Thoracic aorta (tissue), 2 donors: Measurements from ENCODE around the gene SPATS2L. TPM values are rescaled to one million over a fixed set of nuclear protein-coding genes. Genes with fewer than 3 reads are reported as not detected.
A peak's percentile ranks its signal among the peaks of the same experiment; 100 is the strongest.

Experiments
- ATAC-seq: fragments of 150-250 bp; one replicate; pipeline ENCODE4 v1.8.0; 2017; ENCODE audit warnings: low read depth; ENCODE audit not compliant: insufficient number of reproducible peaks, low FRiP score
- DNase-seq: peaks from one replicate; pipeline ENCODE4 v3.0.0-alpha.2; 2020; ENCODE audit warnings: low spot score
- H3K27ac ChIP-seq, 2 donors: fragments of 200-600 bp; sonication (generic); 1 replicate in 1 of 2; 2 replicates in 1 of 2; pipeline ENCODE4 v1.5.1; 2016; ENCODE audit warnings: mild to moderate bottlenecking in 2 of 2, moderate library complexity in 2 of 2
- H3K27me3 ChIP-seq: fragments of 200-600 bp; sonication (generic); replicated peaks from 2 replicates; pipeline ENCODE4 v1.6.0; 2016; ENCODE audit warnings: mild to moderate bottlenecking; ENCODE audit not compliant: insufficient read depth
- H3K36me3 ChIP-seq: fragments of 200-600 bp; sonication (generic); one replicate; pipeline ENCODE4 v1.5.1; 2016
- H3K4me1 ChIP-seq, 2 donors: fragments of 200-600 bp; sonication (generic); 1 replicate in 1 of 2; 2 replicates in 1 of 2; pipeline versions ENCODE4 v1.5.1 to v1.6.0; 2016; ENCODE audit warnings: low read depth in 2 of 2, mild to moderate bottlenecking in 1 of 2; ENCODE audit not compliant: control insufficient read depth in 1 of 2
- H3K4me3 ChIP-seq: fragments of 200-600 bp; sonication (generic); 2 replicates; pipeline ENCODE4 v1.5.1; 2016; ENCODE audit warnings: mild to moderate bottlenecking
- H3K9me3 ChIP-seq: fragments of 200-600 bp; sonication (generic); 2 replicates; pipeline ENCODE4 v1.5.1; 2016
- CTCF ChIP-seq: fragments of 200-600 bp; sonication (generic); IDR thresholded peaks from one replicate; pipeline ENCODE4 v1.5.1; 2019; ENCODE audit warnings: antibody characterized with exemption
- total RNA-seq, 2 donors: library from RNA; depleted of rRNA; stranded (reverse); fragments of >200 nt; gene quantifications; one replicate each; pipeline versions ENCODE4 v1.1.0 to v1.2.3, GENCODE V29; 2016

The SPATS2L gene
- total RNA-seq, 2 donors from 2014 or later: 47.7 to 90.3 TPM

GRCh38 chr2:200397785-200398184 lies 91.3 kb downstream of the SPATS2L start:
- ATAC-seq (no peak), DNase-seq (no peak)
- no peaks in the 10 kb centered on the region for H3K4me1 ChIP-seq
- H3K4me3 ChIP-seq: no peak overlapping the region
- no peaks in the 10 kb centered on the region for H3K36me3 ChIP-seq
- H3K27ac ChIP-seq: no peak overlapping the region
- H3K27me3 ChIP-seq: no peaks in the 10 kb centered on the region
- TF ChIP-seq CTCF: no peak
- no peaks in the 10 kb centered on the region for H3K9me3 ChIP-seq

GRCh38 chr2:200399046-200399445 lies 92.6 kb downstream of the SPATS2L start:
- TF ChIP-seq CTCF: no peak
- no peaks in the 10 kb centered on the region for H3K9me3 ChIP-seq
- H3K27ac ChIP-seq: no peak overlapping the region
- no peaks in the 10 kb centered on the region for H3K4me1 ChIP-seq
- no peak overlapping the region for H3K4me3 ChIP-seq
- no peaks in the 10 kb centered on the region for H3K27me3 ChIP-seq
- ATAC-seq (no peak), DNase-seq (no peak)
- H3K36me3 ChIP-seq: no peaks in the 10 kb centered on the region

GRCh38 chr2:200399636-200400035 lies 93.1 kb downstream of the SPATS2L start:
- no peak for TF ChIP-seq CTCF
- no peaks in the 10 kb centered on the region for H3K27me3 ChIP-seq
- ATAC-seq (no peak), DNase-seq (no peak)
- no peak overlapping the region for H3K27ac ChIP-seq
- no peaks in the 10 kb centered on the region for H3K9me3 ChIP-seq
- H3K36me3 ChIP-seq: no peaks in the 10 kb centered on the region
- H3K4me3 ChIP-seq: no peak overlapping the region
- H3K4me1 ChIP-seq: peaks cover 0 to 2% of the 10 kb centered on the region in 2 donors

GRCh38 chr2:200403814-200404213 lies 97.3 kb downstream of the SPATS2L start:
- Histone ChIP-seq H3K9me3 (no peaks in the 10 kb centered on the region), H3K27ac (no peak overlapping the region), H3K36me3 (no peaks in the 10 kb centered on the region), H3K4me1 (peaks cover 19 to 29% of the 10 kb centered on the region in 2 donors), H3K4me3 (no peak overlapping the region), H3K27me3 (no peaks in the 10 kb centered on the region)
- TF ChIP-seq CTCF: no peak
- DNase-seq (no peak), ATAC-seq (no peak)

- no peaks in the 10 kb centered on the region for H3K36me3 ChIP-seq
Measured at GRCh38 chr2:200404615-200405014, 98.1 kb downstream of the SPATS2L start.

More at GRCh38 chr2:200404615-200405014, 98.1 kb downstream of the SPATS2L start:
- ATAC-seq (no peak), DNase-seq (no peak)
- Histone ChIP-seq H3K27me3 (no peaks in the 10 kb centered on the region), H3K9me3 (no peaks in the 10 kb centered on the region), H3K4me3 (no peak overlapping the region), H3K4me1 (peaks cover 19 to 29% of the 10 kb centered on the region in 2 donors), H3K27ac (peak overlapping the region; percentile 40 to 68)
- TF ChIP-seq CTCF: no peak
